ENCODE measurements around the gene GLOD5.

- TF ChIP-seq, protein P1, sequence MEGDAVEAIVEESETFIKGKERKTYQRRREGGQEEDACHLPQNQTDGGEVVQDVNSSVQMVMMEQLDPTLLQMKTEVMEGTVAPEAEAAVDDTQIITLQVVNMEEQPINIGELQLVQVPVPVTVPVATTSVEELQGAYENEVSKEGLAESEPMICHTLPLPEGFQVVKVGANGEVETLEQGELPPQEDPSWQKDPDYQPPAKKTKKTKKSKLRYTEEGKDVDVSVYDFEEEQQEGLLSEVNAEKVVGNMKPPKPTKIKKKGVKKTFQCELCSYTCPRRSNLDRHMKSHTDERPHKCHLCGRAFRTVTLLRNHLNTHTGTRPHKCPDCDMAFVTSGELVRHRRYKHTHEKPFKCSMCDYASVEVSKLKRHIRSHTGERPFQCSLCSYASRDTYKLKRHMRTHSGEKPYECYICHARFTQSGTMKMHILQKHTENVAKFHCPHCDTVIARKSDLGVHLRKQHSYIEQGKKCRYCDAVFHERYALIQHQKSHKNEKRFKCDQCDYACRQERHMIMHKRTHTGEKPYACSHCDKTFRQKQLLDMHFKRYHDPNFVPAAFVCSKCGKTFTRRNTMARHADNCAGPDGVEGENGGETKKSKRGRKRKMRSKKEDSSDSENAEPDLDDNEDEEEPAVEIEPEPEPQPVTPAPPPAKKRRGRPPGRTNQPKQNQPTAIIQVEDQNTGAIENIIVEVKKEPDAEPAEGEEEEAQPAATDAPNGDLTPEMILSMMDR (IDR thresholded peaks at IDR 0.05; ENCODE audit: insufficient read depth, low read length), result no peak
- no peak for TF ChIP-seq POLR2AphosphoS5 (IDR thresholded peaks at IDR 0.05; ENCODE audit: low read depth)
- no peak for TF ChIP-seq REST (IDR thresholded peaks at IDR 0.05; ENCODE audit: insufficient replicate concordance, low read depth)
Observed at GRCh38 chrX:48761674-48762471, at the start of gene GLOD5.

Data from HL-60 (cell line).